HL-60 (cell line): ENCODE measurements around the gene MAPK6.

Experiments
- DNase-seq, 2 experiments: peaks; one replicate each; pipeline ENCODE4 v3.0.0-alpha.2; 2010 to 2020; ENCODE audit warnings: low read depth in 1 of 2, low spot score in 1 of 2
- H3K27ac ChIP-seq: fragments of 250-450 bp; sonication (Bioruptor Pico); replicated peaks from 2 replicates; pipeline ENCODE4 v1.5.1; 2020; ENCODE audit warnings: mild to moderate bottlenecking, moderate library complexity
- H3K27me3 ChIP-seq: fragments of 250-450 bp; sonication (Bioruptor Pico); 2 replicates; pipeline ENCODE4 v1.5.1; 2021; ENCODE audit warnings: mild to moderate bottlenecking, moderate library complexity; ENCODE audit not compliant: insufficient read depth, poor library complexity, severe bottlenecking
- H3K4me3 ChIP-seq: replicated peaks from 2 replicates; pipeline ENCODE4 v1.5.1; 2011; ENCODE audit warnings: mild to moderate bottlenecking, control low read depth, low read length; ENCODE audit not compliant: insufficient read depth
- GABPA ChIP-seq: IDR thresholded peaks from 2 replicates; pipeline ENCODE4 v1.6.1; 2012; ENCODE audit warnings: low read depth
- POLR2AphosphoS5 ChIP-seq: IDR thresholded peaks from 2 replicates; pipeline ENCODE4 v1.6.1; 2012; ENCODE audit warnings: low read depth
- SPI1 ChIP-seq: IDR thresholded peaks from 2 replicates; pipeline ENCODE4 v1.6.1; 2012; ENCODE audit warnings: low read depth, mild to moderate bottlenecking, borderline replicate concordance
- TF ChIP-seq, protein P1 (sequence below): IDR thresholded peaks from one replicate; pipeline ENCODE4 v1.5.1; 2011; ENCODE audit warnings: low read length, control low read depth, inconsistent platforms; ENCODE audit not compliant: insufficient read depth
- TF ChIP-seq, protein P2 (sequence below): IDR thresholded peaks from 2 replicates; pipeline ENCODE4 v1.6.1; 2012; ENCODE audit warnings: low read depth; ENCODE audit not compliant: insufficient replicate concordance

MAPK6 gene

DNA sequence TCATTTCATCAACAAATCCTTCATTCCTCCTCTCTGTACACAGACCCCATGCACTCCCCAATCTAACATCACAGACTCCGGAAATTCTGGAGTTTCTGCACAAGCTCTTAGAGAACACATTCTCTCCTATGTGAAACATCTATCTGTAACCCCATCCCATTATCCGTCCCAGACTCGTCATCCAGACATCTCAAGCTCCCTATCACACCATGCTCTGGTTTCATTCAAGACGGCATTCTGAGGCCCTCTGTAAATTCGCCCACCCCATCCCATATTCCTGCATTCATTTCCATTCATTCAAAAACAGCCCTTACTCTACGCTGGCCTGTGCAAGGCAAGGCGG, 48.0 kb upstream of the MAPK6 start:
- H3K27ac ChIP-seq, result peak overlapping the region; percentile 90

DNA sequence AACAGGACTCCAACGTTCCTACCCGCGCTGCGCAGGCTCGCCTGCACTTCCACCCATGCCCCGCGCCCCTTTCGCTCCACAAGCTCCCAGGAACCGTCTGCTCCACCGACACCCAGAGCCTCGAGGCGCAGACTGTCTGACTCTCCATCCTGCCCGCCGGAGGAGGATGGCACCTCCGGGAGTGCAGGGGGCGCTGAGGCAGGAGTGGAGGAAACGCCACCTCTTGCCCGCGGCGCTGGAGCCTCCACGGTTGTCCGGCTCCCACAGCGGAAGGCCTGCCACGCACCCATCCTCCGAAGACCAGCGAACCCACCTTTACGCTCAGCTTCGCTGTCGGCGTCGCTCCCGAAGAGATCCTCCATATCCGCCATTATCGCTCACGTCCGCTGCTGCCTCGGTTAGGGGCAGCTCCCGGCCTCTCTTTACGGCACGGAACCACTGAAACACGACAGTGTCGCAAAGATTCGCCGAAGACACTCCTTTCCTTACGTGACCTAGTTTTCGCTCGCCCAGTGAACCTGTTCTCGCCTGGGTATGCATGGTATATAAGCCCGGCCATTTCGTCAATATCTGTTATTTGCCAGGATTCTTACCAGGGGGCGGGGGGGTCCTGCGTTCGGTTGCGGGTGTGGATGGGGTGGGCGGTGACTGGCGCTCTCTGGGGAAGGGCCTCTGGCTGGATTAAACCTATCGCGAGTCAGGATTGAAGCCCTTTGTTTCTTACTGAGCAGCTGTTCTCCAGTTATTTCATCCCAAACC, 47.5 kb upstream of the MAPK6 start, which contains the start of gene LEO1:
Gene LEO1 (minus strand): TSS at position 404 of the 759 bp plus-strand sequence. CDS start 33 bp downstream, at position 371.
- DNase-seq, result peak; percentile 97
- Histone ChIP-seq H3K4me3 (peak within 1 kb of the TSS; percentile 84), H3K27ac (peak within 1 kb of the TSS; percentile 90), H3K27me3 (no peaks in the 10 kb centered on the region)
- TF ChIP-seq GABPA (no peak), POLR2AphosphoS5 (peak; percentile 91)

More for the DNA sequence above, 48.0 kb upstream of the MAPK6 start:
- no peaks in the 10 kb centered on the region for H3K27me3 ChIP-seq
- DNase-seq, result no peak
- peak overlapping the region; percentile 84 for H3K4me3 ChIP-seq
- TF ChIP-seq, protein P1, sequence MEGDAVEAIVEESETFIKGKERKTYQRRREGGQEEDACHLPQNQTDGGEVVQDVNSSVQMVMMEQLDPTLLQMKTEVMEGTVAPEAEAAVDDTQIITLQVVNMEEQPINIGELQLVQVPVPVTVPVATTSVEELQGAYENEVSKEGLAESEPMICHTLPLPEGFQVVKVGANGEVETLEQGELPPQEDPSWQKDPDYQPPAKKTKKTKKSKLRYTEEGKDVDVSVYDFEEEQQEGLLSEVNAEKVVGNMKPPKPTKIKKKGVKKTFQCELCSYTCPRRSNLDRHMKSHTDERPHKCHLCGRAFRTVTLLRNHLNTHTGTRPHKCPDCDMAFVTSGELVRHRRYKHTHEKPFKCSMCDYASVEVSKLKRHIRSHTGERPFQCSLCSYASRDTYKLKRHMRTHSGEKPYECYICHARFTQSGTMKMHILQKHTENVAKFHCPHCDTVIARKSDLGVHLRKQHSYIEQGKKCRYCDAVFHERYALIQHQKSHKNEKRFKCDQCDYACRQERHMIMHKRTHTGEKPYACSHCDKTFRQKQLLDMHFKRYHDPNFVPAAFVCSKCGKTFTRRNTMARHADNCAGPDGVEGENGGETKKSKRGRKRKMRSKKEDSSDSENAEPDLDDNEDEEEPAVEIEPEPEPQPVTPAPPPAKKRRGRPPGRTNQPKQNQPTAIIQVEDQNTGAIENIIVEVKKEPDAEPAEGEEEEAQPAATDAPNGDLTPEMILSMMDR, result no peak
- TF ChIP-seq, protein P2, sequence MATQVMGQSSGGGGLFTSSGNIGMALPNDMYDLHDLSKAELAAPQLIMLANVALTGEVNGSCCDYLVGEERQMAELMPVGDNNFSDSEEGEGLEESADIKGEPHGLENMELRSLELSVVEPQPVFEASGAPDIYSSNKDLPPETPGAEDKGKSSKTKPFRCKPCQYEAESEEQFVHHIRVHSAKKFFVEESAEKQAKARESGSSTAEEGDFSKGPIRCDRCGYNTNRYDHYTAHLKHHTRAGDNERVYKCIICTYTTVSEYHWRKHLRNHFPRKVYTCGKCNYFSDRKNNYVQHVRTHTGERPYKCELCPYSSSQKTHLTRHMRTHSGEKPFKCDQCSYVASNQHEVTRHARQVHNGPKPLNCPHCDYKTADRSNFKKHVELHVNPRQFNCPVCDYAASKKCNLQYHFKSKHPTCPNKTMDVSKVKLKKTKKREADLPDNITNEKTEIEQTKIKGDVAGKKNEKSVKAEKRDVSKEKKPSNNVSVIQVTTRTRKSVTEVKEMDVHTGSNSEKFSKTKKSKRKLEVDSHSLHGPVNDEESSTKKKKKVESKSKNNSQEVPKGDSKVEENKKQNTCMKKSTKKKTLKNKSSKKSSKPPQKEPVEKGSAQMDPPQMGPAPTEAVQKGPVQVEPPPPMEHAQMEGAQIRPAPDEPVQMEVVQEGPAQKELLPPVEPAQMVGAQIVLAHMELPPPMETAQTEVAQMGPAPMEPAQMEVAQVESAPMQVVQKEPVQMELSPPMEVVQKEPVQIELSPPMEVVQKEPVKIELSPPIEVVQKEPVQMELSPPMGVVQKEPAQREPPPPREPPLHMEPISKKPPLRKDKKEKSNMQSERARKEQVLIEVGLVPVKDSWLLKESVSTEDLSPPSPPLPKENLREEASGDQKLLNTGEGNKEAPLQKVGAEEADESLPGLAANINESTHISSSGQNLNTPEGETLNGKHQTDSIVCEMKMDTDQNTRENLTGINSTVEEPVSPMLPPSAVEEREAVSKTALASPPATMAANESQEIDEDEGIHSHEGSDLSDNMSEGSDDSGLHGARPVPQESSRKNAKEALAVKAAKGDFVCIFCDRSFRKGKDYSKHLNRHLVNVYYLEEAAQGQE, result no peak
- TF ChIP-seq SPI1 (no peak), POLR2AphosphoS5 (no peak), GABPA (no peak)

DNA sequence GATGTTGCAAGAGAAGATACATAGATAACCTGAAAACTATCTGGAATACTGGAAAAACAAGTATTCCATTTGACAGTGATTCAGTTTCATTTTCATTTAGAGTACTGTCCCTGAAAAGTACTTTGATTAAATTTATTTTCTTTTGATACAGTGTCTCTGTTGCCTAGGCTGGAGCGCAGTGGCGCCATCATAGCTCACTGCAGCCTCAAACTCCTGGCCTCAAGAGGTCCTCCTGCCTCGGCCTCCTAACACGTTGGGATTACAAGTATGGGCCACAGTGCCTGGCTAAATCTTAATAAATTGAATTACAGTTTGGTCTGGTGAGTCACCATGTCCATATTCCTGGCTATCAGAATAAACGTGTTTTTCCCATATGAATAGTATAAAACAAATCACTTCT, 45.8 kb upstream of the MAPK6 start:
- no peak for DNase-seq
- no peak overlapping the region for H3K4me3 ChIP-seq
- no peak overlapping the region for H3K27ac ChIP-seq
- TF ChIP-seq, protein P2, result no peak
- no peak for TF ChIP-seq POLR2AphosphoS5
- TF ChIP-seq SPI1, result no peak
- TF ChIP-seq, protein P1, result no peak
- no peak for TF ChIP-seq GABPA
- H3K27me3 ChIP-seq, result no peaks in the 10 kb centered on the region

DNA sequence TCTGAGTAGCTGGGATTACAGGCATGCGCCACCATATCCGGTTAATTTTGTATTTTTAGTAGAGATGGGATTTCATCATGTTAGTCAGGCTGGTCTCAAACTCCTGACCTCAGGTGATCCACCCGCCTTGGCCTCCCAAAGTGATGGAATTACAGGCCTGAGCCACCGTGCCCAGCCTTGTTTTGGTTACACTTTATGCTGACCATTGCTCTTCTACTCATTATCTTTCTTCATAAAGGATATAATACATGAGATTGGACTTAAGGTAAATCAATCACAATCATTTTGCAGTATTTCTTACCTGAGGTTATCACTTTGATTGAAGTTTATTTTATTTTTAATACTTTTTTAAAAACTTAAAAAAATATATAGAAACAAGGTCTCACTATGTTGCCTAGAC, 45.2 kb upstream of the MAPK6 start:
- TF ChIP-seq, protein P2, result no peak
- TF ChIP-seq GABPA (no peak), SPI1 (no peak), POLR2AphosphoS5 (no peak)
- TF ChIP-seq, protein P1, result no peak
- DNase-seq, result no peak

More for the DNA sequence above, 45.2 kb upstream of the MAPK6 start:
- Histone ChIP-seq H3K27ac (no peak overlapping the region), H3K4me3 (no peak overlapping the region), H3K27me3 (no peaks in the 10 kb centered on the region)
